Ecto neural progenitor cell (in vitro differentiated cells): ENCODE results near the gene POTEJ.
"Not testable (repeated sequence)": the region's sequence is repeated elsewhere in the genome, so short reads cannot be mapped to it uniquely, and the experiment has no call there.

Experiments
- DNase-seq: peaks from one replicate; pipeline ENCODE4 v3.0.0-alpha.2; 2018; ENCODE audit warnings: low spot score

The POTEJ gene

DNA sequence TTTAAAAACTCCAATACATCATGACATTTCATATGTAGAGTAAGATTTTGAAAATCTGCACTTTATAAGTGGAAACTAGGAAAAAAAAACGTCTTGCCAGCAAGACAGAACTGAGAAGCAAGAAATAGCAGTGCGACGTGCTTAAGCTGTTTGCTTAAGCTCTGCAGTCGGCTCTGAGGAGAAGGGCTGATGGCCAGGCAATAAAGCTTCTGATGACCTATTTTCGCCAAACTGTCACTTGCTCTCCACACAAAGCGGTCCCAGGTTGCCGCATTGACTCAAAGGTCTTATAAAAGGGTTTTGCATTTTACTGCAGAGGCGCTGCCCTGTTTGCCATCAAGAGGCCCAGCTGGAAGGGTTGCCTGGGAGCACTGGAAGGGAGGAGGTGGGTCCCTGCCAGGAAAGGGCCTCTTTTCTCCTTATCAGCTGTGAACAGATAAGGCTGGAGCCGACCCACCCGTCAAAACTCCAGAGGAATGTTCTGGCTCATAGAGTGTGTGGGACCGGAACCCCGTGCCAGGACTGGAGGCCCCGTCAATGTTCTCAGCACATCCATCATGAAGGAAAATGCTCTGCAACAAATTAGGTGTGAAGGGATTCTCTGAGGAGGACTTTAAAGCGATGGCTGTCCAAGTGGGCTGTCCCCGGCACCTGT is 9.5 kb upstream of the POTEJ start:
- DNase-seq: not testable (repeated sequence)

DNA sequence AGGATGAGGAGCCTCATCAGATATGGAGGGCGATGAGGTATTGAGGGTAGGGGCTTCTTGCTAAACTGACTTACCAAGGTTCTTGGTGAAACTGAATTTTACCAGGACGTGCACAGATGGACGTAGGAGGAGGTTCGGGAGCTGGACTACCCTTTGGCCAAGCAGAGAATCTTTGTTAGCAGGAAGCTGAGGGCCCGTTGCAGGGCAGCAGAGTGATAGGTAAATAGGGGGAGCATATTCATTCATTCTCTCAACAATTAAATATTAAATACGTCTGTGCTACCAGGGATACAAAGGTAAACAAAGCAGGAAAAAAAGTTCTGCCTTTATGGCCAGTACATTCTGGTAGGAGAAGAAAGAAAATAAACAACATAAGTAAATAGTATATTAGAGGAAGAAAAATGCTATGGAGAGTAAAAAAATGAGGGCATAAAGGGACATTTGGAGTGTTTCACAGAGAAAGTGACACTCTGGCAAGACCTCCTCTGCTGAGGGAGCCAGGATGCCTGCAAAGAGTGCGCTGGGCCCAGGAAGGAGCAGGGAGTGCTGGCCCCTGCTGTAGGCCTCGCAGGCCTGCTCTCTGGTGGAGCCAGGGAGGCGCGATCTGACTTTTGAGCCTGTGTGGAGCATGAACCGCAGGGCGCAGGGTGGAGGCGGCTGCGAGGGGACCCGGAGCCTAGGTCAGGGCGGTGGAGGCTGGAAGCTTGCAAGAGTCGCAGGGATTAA is 2.8 kb upstream of the POTEJ start:
- DNase-seq: not testable (repeated sequence)

DNA sequence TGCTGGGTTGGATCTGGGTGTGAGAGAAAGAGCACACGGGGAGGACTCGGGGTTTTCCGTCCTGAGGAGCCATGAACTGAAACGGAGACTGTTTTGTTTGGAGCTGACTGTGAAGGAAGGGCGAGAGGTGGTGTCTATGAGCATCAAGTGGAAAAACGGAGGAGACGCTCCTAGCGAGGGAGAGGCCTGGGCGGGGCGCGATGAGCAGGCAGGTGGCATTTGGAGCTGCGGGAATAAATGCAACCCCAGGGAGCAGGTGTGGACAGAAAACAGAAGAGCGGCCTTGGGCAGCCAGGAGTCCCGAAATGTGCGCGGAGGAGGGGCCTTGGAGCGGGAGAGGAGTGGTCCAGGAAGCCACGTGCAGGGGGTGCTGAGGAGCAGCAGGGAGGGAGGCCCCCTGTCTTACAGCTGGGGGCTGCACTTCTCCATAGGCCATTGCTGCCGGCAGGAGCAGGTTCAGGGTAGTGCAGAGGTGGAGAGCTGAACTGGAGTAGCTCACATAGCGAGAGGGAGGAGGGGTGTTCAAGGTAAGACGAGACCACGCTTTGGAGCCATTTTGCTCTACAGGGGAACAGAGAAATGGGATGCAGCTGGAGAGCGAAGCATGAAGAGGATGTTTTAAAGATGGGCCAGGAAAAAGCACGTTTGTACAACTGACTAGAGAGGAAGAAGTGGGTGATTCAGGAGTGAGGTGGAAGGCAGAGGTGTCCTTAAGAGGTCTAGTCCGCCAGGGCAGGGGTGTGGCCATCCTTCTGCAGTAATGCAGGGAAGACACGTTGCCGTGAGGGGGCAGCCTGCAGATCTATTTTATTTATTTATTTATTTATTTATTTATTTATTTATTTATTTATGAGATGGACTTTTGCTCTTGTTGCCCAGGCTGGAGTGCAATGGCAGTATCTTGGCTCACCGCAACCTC is 2.0 kb upstream of the POTEJ start:
- DNase-seq: not testable (repeated sequence)

DNA sequence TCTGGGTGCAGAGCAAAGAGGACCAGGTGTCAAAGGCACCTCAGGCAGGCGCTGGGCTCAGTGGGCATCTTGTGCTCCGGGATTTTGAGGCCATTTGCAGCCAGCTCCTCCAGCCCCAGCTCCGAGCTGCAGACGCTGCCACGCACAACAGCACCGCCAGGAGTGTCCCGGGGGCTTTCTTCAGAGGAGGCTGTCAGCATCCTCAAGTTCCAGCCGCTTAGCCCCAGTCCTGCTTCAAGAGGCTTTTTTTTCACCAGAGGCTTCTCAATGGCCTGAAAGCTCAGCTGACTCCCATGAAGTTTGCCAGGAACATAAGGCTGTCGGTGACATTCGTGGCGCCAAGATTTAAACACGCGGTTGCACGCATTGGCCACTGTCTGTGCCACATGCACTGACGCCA is 754 bp upstream of the POTEJ start:
- DNase-seq: peak; percentile 27

DNA sequence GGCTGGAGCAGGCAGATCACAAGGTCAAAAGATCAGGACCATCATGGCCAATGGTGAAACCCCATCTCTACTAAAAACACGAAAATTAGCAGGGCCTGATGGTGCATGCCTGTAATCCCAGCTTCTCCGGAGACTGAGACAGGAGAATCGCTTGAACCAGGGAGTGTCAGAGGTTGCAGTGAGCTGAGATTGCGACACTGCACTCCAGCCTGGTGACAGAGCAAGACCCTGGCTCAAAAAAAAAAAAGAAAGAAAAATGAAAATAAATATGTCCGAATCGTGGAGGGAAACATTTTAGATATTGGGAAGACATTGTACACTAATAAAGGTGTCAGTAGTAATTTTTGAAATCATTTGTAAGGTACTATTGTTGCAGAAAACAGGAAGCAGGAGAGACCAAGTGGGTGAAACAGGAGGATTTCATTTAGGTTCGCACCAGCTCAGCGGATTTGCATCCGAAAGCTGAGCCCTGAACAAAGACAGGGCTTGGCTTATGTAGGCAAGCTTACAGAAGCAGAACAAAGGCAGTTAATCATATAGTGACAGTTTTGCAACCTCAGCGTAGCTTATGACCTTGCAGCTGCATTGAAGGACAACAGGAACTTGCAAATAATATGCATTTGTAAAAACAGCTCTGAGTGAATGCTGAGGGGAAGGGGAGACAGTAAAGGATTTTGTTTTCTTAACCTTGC is 17.7 kb downstream of the POTEJ start:
- not testable (repeated sequence) for DNase-seq

DNA sequence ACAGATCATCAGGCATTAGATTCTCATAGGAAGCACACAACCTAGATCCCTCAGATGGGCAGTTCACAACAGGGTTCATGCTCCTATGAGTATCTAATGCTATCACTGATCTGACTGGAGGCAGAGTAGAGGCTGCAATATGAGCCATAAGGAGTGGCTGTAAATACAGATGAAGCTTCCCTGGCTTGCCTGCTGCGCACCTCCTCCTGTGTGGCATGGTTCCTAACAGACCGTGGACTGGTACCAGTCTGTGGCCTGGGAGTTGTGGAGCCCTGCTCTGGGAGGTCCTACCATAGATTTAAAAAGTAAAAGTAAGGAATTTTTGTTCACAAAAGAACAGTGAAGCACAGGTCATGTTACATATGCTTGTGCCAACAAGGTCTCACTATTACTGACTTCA is 27.7 kb downstream of the POTEJ start:
- DNase-seq: not testable (repeated sequence)

DNA sequence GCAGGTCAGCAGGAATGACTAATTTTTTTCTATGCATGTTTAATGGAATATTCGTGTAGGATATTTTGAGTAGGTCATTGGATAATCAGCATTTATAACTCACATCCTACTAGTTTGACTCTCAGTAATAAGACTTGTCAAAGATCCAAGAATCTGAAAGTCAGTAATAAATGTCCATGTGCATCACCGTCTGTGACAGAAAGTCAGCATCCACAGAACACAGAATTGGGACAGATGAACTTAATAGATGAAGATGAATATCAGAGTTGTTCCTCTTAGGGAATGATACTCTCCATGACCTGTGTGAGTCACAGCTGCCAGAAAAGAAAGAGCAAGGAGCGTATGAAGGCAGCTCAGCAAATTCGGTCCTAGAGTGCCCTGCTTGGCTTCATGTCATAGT is 30.4 kb downstream of the POTEJ start:
- DNase-seq: not testable (repeated sequence)

DNA sequence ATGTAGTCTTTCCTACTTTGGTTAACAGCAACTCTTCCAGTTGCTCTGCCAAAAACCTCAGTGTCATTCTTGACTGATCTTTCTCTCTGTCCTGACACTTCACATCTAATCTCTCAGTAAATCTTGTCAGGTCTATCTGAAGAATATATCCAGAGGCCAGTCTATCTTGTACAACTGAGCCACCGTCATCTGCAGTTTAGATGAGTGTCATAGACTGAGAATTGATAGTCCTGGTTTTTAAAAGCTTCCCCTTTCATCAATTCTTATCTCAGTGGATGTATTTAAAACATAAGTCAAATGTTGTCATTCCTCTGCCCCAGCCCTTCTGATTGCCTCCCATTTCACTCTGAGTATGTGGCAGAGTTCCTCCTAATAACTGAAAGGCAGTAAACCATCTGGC is 38.0 kb downstream of the POTEJ start:
- DNase-seq: not testable (repeated sequence)

DNA sequence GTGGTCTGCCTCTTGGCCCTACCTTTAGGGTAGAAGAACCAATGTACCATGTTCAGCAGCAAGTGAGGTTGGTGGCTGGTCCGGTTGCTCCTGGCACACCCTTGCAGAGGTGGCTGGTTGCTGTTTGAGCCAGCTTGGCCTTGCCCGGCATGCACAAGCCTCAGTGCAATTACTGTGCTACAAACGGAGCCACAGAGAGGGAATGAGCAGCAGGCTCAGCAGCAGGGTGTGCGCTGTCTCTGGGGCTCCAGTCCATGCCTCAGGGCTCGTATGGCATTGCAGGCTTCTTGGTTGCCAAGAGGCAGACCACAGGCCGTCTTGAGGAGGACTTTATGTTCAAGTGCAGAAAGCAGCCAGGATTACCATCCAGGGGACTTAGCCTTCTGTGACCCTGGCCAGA is 53.3 kb downstream of the POTEJ start:
- DNase-seq: peak; percentile 9

DNA sequence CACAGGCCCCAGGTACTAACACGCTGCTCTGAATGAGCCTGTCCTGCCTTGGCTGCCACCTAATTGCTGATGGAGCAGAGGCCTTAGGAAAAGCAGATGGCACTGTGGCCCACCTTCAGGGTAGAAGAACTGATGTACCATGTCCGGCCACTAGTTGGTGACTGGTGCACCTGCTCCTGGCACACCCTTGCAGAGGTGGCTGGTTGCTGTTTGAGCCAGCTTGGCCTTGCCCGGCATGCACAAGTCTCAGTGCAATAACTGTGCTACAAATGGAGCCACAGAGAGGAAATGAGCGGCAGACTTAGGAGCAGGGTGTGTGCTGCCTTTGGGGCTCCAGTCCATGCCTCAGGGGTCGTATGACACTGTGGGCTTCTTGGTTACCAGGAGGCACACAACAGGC is 54.4 kb downstream of the POTEJ start:
- DNase-seq: not testable (repeated sequence)

DNA sequence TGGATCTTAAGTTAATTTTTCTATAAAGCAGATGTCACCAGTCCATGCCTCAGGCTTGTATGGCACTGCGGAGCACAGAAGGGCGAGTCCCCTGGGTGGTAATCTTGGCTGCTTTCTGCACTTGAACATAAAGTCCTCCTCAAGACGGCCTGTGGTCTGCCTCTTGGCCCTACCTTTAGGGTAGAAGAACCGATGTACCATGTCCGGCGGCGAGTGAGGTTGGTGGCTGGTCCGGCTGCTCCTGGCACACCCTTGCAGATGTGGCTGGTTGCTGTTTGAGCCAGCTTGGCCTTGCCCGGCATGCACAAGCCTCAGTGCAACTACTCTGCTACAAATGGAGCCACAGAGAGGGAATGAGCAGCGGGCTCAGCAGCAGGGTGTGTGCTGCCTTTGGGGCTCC is 56.3 kb downstream of the POTEJ start:
- DNase-seq: peak; percentile 10

DNA sequence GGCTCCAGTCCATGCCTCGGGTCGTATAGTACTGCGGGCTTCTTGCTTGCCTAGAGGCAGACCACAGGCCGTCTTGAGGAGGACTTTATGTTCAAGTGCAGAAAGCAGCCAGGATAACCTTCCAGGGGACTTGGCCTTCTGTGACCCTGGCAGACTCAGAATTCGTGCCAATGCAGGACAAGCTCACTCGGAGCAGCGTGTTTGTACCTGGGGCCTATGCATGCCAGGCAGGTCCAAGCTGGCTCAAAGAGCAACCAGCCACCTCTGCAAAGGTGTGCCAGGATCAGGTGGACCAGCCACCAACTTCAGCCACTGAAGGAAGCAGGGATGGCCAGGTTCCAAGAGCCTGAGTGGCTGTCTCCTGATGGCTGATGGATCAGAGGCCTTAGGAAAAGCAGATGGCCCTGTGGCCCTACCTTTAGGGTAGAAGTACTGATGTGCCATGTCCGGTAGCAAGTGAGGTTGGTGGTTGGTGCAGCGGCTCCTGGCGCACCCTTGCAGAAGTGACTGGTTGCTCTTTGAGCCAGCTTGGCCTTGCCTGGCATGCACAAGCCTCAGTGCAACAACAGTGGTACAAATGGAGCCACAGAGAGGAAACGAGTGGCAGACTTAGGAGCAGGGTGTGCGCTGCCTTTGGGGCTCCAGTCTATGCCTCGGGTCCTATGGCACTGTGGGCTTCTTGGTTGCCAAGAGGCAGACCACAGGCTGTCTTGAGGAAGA is 58.9 kb downstream of the POTEJ start:
- DNase-seq: peak; percentile 13

DNA sequence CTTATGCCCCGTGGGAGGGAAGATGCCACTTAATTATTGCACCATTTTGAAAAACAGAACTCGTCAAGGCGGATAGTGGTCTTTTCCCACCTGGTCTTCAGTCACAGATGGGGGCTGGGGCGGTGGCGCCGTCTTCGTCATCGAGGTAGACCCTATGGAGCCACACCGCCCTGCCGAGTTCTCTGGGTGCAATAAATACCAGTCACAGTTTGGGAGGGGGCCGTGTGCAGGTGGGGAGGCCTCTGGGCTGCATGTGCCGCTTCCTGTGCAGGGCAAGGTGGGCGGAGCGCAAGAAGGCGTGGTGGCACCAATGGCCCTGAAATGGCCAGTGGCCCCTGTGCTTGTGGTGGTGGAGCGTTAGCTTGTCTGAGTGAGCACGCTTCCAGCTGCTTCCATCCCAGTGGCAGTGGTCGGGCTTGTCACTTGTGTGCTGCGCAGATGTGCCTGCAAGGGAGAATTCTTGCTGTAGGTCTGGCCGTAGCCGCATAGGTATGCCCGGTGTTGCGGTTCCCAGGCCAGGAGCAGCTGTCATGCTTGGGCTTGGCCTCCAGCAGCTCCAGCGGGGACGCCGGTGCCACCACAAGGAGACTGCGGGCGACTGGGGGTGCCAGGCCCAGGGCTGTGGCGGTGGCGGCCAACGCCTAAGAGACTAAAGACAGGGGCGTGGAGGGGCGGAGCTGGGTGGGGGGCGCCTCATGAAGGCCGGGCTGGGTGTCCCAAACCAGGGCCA is 81.0 kb downstream of the POTEJ start:
- peak; percentile 4 for DNase-seq

DNA sequence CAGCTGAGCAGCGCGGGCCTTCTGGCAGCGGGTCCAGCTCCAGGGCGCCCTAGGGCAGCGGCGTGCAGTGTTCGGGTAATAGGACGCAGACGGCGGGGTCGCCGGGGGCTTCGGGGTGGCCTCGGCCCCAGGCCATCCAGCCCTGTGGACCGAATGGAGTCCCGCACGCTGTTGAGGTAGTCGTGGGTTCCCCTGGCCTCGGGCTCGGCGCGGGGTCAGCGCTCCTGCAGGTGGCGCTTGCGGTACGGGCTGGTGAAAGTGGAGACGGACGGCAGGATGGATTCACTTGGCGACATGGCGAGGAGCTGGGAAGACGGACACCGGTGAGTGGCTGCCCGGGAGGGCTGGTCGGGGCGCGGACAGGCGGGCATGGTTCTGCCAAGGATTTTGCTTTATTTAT is 82.2 kb downstream of the POTEJ start:
- peak; percentile 83 for DNase-seq

DNA sequence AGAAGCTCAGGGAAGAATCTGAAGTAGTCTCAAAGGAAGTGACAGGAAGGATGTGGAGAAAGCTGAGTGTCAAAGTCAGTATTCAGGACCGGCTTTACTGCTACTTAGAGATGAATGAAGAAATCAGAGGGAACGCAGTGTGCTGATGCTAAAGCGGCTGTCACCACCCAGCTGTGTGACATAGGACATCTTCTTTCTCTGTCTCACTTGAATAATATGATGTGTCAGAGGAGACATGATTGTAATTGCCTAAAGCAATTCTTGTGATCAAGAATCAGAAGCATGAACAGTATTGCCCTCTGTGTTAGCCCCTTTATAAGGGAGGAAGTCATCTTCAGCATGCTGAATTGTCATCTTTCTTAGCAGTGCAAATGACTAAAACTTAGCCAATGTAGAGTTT is 92.0 kb downstream of the POTEJ start:
- not testable (repeated sequence) for DNase-seq
